NCI-H748 treated with DMSO at 0.1 percent for 48 hours (cell line): ENCODE results near the gene KASH5.
A peak's percentile ranks its signal among the peaks of the same experiment; 100 is the strongest.

Source experiments
- DNase-seq: peaks from one replicate; lab custom pipeline; 2025; lab: John Stamatoyannopoulos, UW

KASH5 gene

GRCh38 chr19:49387936-49388372 lies at the start of gene KASH5:
TSS of gene KASH5 (plus strand) at chr19:49388249. CDS start at chr19:49390884, 2,635 bp downstream.
- no peak for DNase-seq

- peak; percentile 34 for DNase-seq
Observed at GRCh38 chr19:49338691-49339300, 49.3 kb upstream of the KASH5 start.

GRCh38 chr19:49339301-49340068 lies 48.6 kb upstream of the KASH5 start:
- DNase-seq = peak; percentile 53

GRCh38 chr19:49340069-49340864 lies 47.8 kb upstream of the KASH5 start:
- peak; percentile 54 for DNase-seq

GRCh38 chr19:49340865-49341718 lies 47.0 kb upstream of the KASH5 start:
- no peak for DNase-seq

- DNase-seq = no peak
Observed at GRCh38 chr19:49342291-49342721, 45.7 kb upstream of the KASH5 start.

GRCh38 chr19:49343123-49343522 lies 44.9 kb upstream of the KASH5 start:
- no peak for DNase-seq

- no peak for DNase-seq
Observed at GRCh38 chr19:49344505-49345423, 43.3 kb upstream of the KASH5 start.

- no peak for DNase-seq
Observed at GRCh38 chr19:49347191-49347590, 40.9 kb upstream of the KASH5 start.

- DNase-seq = no peak
Observed at GRCh38 chr19:49347835-49348234, 40.2 kb upstream of the KASH5 start.

- DNase-seq = no peak
Observed at GRCh38 chr19:49348305-49349189, 39.5 kb upstream of the KASH5 start.

- DNase-seq = no peak
Observed at GRCh38 chr19:49349567-49349966, 38.5 kb upstream of the KASH5 start.

- DNase-seq = no peak
Observed at GRCh38 chr19:49355909-49356353, 32.1 kb upstream of the KASH5 start.

GRCh38 chr19:49356382-49356781 lies 31.7 kb upstream of the KASH5 start:
- no peak for DNase-seq

- DNase-seq = no peak
Observed at GRCh38 chr19:49357186-49357585, 30.9 kb upstream of the KASH5 start.

- no peak for DNase-seq
Observed at GRCh38 chr19:49359851-49360820, 27.9 kb upstream of the KASH5 start.

GRCh38 chr19:49361438-49362047 lies 26.5 kb upstream of the KASH5 start:
- DNase-seq = no peak
